Stimulated activated CD4-positive, alpha-beta T cell treated with anti-CD3 and anti-CD28 coated beads, Interleukin-15, amount 100 ng/mL, for 1 hour (primary cell): ENCODE measurements around the gene GTPBP2.

Source experiments
- DNase-seq, 2 donors: peaks; one replicate each; pipeline ENCODE4 v3.0.0-alpha.2; 2020; ENCODE audit warnings: low read depth in 1 of 2, low spot score in 1 of 2

Gene GTPBP2

DNA sequence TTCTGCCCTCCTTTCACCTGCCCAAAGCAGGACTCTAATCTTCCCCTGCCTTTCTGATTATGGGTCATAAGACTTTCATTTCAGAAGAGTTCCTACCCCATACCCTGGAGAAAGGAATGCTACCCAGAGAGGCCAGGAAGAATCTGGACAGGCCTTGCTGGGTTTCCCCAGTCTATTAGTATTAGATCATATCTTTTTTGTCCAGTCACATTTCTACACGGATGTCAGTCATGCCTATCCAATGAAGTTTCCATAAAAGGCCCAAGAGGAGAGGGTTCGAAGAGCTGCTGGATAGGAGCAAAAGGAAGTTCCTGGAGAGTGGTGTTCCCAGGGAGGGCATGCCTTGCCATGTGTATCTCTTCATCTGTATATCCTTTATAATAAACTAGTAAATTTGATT lies 49.9 kb downstream of the GTPBP2 start:
- DNase-seq, result no peak

DNA sequence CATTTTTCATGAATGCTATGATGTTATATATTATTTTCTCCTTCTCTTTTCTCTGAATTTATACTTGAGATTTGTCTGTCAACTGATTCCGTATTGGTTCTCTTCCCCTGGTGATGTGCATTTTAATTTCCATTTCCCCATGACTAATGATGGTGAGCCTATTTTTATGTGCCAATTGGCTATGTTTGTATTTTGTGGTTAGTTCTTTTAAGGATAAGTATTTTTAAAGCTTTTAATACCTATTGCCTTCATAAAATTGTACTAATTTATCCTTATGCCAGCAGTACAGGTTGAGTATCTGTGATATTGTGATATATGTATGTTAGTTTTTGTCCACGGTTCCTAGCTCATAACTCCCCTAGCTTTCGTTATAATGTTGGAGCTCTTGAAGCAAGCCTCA lies 50.3 kb downstream of the GTPBP2 start:
- DNase-seq, result no peak

DNA sequence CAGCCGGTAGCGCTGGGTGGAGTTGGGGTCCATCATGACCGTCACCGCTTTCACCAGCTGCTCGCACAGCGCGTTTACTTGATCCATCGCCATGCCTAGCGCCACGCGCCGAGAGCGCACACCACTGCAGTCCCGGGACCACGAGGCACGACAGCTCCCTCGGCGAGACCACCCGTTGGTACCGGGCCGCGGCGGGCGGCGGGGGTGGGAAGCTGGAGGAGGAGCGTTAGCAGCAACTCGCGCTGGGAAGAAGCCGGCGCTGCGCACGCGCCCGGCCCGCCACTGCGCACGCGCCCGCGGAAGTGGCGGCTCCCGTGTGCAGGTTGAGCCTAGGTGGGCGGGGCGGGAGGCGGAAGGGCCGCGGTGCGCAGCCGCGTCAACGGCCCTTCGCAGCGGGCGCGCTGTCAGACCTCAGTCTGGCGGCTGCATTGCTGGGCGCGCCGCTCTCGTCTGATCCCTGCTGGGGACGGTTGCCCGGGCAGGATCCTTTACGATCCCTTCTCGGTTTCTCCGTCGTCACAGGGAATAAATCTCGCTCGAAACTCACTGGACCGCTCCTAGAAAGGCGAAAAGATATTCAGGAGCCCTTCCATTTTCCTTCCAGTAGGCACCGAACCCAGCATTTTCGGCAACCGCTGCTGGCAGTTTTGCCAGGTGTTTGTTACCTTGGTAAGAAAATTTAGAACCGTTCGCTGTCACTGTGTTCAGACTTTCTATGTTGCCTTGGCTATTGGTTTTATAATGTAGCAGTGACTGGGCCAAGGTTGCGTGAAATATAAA lies 53.1 kb downstream of the GTPBP2 start, which contains the start of the genes POLH and XPO5:
POLH (plus strand) TSS at position 414 of the 780 bp plus-strand sequence. CDS start 6,135 bp downstream, outside the sequence.
XPO5 (minus strand) TSS at position 267 of the 780 bp plus-strand sequence; CDS start at position 93, 174 bp downstream.
- peak; percentile 84 to 89 for DNase-seq

DNA sequence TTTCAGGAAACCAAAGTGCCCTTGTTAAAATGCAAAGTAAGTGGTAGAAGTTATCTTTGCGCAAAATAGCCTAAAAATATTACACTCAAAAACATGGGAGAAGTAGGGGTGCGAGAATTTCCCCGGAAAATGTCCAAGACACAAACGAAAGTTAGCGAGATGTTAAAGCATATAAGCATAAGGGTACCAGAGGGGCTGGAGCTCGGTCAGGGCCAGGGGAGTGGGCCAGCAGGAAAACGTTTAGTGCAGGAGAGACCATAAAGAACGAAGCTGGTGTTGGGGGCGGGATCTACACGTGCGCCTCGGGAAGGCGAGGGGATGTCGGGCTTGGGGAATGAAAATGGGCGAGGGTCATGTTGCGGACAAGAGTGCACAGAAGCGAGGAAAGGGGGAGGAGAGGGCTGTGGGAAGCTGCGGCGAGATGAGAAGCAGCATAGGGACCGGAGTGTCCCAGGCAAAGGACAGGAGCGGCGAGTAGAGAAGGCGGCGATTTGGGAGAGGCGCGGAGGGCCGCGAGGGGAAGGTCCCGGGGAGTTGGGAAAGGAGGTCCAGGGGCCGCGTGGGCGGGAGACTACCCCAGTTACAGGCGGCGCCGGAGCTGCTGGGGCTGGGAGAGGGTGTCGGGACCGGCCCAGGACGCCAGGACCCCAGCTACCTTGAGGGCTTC lies 53.8 kb downstream of the GTPBP2 start:
- DNase-seq, result no peak

DNA sequence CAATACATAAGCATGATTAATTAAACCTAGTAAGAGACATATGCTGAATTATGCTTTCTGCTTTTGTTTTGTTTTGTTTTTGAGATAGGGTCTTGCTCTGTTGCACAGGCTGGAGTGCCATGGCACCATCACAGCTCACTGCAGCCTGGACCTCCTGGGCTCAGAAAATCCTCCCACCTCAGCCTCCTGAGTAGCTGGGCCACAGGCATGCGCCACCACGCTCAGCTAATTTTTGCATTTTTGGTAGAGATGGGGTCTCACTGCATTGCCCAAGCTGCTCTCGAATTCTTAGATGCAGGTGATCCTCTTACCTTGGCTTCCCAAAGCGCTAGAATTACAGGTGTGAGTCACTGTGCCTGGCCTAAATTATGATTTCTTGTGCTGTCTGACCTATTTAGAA lies 57.0 kb downstream of the GTPBP2 start:
- no peak for DNase-seq

DNA sequence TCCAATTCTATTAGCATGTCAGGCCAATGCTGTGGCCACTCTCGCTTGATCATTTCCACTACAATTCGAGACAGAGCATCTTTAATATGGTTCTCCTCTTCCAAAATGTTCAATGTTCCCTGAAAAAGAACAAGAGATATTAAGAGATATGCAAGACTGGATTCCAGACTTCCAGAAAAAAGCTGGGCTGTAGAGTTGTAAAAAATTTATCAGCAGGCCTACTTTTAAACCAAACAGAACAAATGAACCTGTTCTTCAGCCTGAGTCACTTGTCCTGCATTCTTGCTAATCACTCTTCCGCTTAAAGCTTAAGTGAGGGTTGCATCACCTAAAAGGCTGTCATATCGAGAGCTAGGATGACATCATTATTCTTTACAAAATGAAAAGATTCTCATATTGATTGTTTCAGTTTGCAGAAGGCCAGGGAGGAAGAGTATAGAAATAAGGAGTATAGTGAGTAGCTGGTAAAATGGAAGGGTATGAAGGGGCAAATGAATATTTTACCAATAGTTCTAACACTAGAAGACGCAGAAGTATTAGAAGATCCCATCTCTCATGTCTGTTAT lies 58.1 kb downstream of the GTPBP2 start:
- no peak for DNase-seq
